HCT116 (cell line): ENCODE data around the gene ADGRF5. TPM values are rescaled to one million over a fixed set of nuclear protein-coding genes. Genes with fewer than 3 reads are reported as not detected.

Source experiments
- ELF1 ChIP-seq: IDR thresholded peaks from 2 replicates; pipeline ENCODE4 v1.6.1; 2012; ENCODE audit warnings: low read depth, borderline replicate concordance
- EZH2phosphoT487 ChIP-seq: fragments of 200-600 bp; IDR thresholded peaks from 2 replicates; pipeline ENCODE4 v1.6.1; 2018; ENCODE audit warnings: antibody characterized with exemption, borderline replicate concordance
- MAX ChIP-seq: IDR thresholded peaks from 2 replicates; pipeline ENCODE4 v1.6.1; 2012
- TCF7L2 ChIP-seq: IDR thresholded peaks from 2 replicates; pipeline ENCODE4 v1.7.0; 2011; ENCODE audit warnings: borderline replicate concordance, inconsistent platforms; ENCODE audit not compliant: insufficient read depth, insufficient read length; ENCODE audit errors: extremely low read depth
- YY1 ChIP-seq: IDR thresholded peaks from 2 replicates; pipeline ENCODE4 v1.6.1; 2011; ENCODE audit warnings: low read length, low read depth, moderate library complexity, mild to moderate bottlenecking; ENCODE audit not compliant: insufficient replicate concordance; ENCODE audit errors: extremely low read depth
- total RNA-seq: library from RNA; stranded (reverse); gene quantifications from one replicate; pipeline ENCODE4 v1.2.1, GENCODE V29; 2021; ENCODE audit not compliant: unreplicated experiment

ADGRF5 gene
- total RNA-seq, 1 experiment from 2014 or later, result 0.17 TPM

GRCh38 chr6:46808806-46809205 is 112.9 kb downstream of the ADGRF5 start (continued):
- TF ChIP-seq ELF1 (no peak), EZH2phosphoT487 (no peak), YY1 (no peak), MAX (no peak), TCF7L2 (no peak)

Other genes starting within 250 kb of the ADGRF5 start
- gene TDRD6, start 234.1 kb downstream of the ADGRF5 start, total RNA-seq, result 0.57 TPM
- 2.8 TPM for gene PLA2G7, start 186.6 kb downstream of the ADGRF5 start, total RNA-seq
- not detected for gene ANKRD66, start 175.0 kb downstream of the ADGRF5 start, total RNA-seq
- gene MEP1A, start 128.5 kb downstream of the ADGRF5 start, total RNA-seq, result not detected
- gene ADGRF1, start 120.4 kb upstream of the ADGRF5 start, total RNA-seq, result 39.6 TPM